Measurements from ENCODE around the gene AKAP1.
"Not testable (repeated sequence)": the region's sequence is repeated elsewhere in the genome, so short reads cannot be mapped to it uniquely, and the experiment has no call there.

AKAP1 gene

GRCh38 chr17:57078274-57078673 is 6.8 kb upstream of the AKAP1 start:
- no peak for DNase-seq

GRCh38 chr17:57080718-57081117 is 4.3 kb upstream of the AKAP1 start:
- no peak for DNase-seq

GRCh38 chr17:57082441-57082840 is 2.6 kb upstream of the AKAP1 start:
- DNase-seq = no peak

GRCh38 chr17:57084361-57084801 is 665 bp upstream of the AKAP1 start:
- DNase-seq = no peak

- DNase-seq = peak; percentile 46
Measured at GRCh38 chr17:57085448-57086068, 512 bp downstream of the AKAP1 start.

GRCh38 chr17:57086069-57086930 is 1.3 kb downstream of the AKAP1 start:
- DNase-seq = peak; percentile 5

GRCh38 chr17:57088298-57088697 is 3.3 kb downstream of the AKAP1 start:
- no peak for DNase-seq

- no peak for DNase-seq
Measured at GRCh38 chr17:57089391-57089790, 4.3 kb downstream of the AKAP1 start.

- DNase-seq = no peak
Measured at GRCh38 chr17:57090560-57091185, 5.6 kb downstream of the AKAP1 start.

GRCh38 chr17:57091186-57091618 is 6.2 kb downstream of the AKAP1 start:
- DNase-seq = no peak

- DNase-seq = no peak
Measured at GRCh38 chr17:57092171-57092570, 7.1 kb downstream of the AKAP1 start.

GRCh38 chr17:57092779-57093178 is 7.7 kb downstream of the AKAP1 start:
- DNase-seq = no peak

GRCh38 chr17:57096472-57097202 is 11.6 kb downstream of the AKAP1 start:
- DNase-seq = no peak

GRCh38 chr17:57097832-57098421 is 12.9 kb downstream of the AKAP1 start:
- no peak for DNase-seq

- DNase-seq = no peak
Measured at GRCh38 chr17:57099165-57099564, 14.1 kb downstream of the AKAP1 start.

GRCh38 chr17:57102122-57102521 is 17.1 kb downstream of the AKAP1 start:
- DNase-seq = no peak

- not testable (repeated sequence) for DNase-seq
Measured at GRCh38 chr17:57102660-57103059, 17.6 kb downstream of the AKAP1 start.

- no peak for DNase-seq
Measured at GRCh38 chr17:57104461-57105175, 19.6 kb downstream of the AKAP1 start.

- no peak for DNase-seq
Measured at GRCh38 chr17:57105591-57105990, 20.5 kb downstream of the AKAP1 start.

GRCh38 chr17:57106107-57106835 is 21.2 kb downstream of the AKAP1 start:
- no peak for DNase-seq

GRCh38 chr17:57106836-57107497 is 21.9 kb downstream of the AKAP1 start:
- no peak for DNase-seq
